ENCODE data around the gene ATG101.
A peak's percentile ranks its signal among the peaks of the same experiment; 100 is the strongest.

- no peak for TF ChIP-seq CTCF (IDR thresholded peaks at IDR 0.05)
- no peak for TF ChIP-seq POLR2A (IDR thresholded peaks at IDR 0.05)
- peak in 1 of 2 donors; percentile 76 for TF ChIP-seq POLR2AphosphoS5 (IDR thresholded peaks at IDR 0.05; ENCODE audit: insufficient read depth in 1 of 2, low read depth in 1 of 2)
Observed at GRCh38 chr12:52054833-52055730, 14.7 kb upstream of the ATG101 start.

All from vagina (tissue), 2 donors.